G401.6 (cell line): ENCODE results near the gene ALDH1B1.

ENCODE experiments used
- FAIRE-seq: peaks from 2 replicates; lab custom pipeline; 2012; peaks lifted over from hg19 to GRCh38; lab: Jason Lieb, UNC

The ALDH1B1 gene

GRCh38 chr9:38441347-38442085 lies 49.0 kb downstream of the ALDH1B1 start:
- FAIRE-seq = no peak

- no peak for FAIRE-seq
Measured at GRCh38 chr9:38442473-38443096, 50.1 kb downstream of the ALDH1B1 start.

GRCh38 chr9:38443181-38443580 lies 50.7 kb downstream of the ALDH1B1 start:
- FAIRE-seq = no peak

DNA sequence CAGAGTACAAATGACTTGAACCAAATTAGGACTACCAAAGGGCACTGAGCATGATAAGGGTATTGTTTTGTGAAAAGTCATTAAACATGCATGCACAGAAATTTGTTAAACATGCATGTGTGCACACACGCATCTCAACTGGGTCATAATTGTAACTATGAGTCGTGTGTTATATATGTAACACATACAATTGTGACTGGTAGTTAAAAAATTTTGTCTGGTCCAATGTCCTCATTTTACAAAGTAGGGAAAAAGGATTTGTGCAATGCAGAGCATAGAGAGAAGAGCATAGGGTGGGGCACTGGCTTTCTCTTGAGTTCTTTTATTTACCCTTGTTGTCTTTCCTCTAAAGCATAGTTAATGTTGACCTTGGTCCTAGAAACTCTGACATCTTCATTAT lies 51.1 kb downstream of the ALDH1B1 start:
- FAIRE-seq = no peak

- FAIRE-seq = no peak
Measured at GRCh38 chr9:38445154-38446043, 52.9 kb downstream of the ALDH1B1 start.

- no peak for FAIRE-seq
Measured at GRCh38 chr9:38447703-38448102, 55.2 kb downstream of the ALDH1B1 start.
